Gastrocnemius medialis (tissue), 4 donors: ENCODE measurements around the gene CFAP46.
"Not testable (repeated sequence)": the region's sequence is repeated elsewhere in the genome, so short reads cannot be mapped to it uniquely, and the experiment has no call there.

Experiments used
- POLR2A ChIP-seq, 2 donors: fragments of 450-650 bp; IDR thresholded peaks; one replicate each; pipeline ENCODE4 v1.6.1; 2017; ENCODE audit warnings: antibody characterized with exemption in 2 of 2, mild to moderate bottlenecking in 2 of 2, moderate library complexity in 2 of 2
- TF ChIP-seq, protein P1 (sequence below), 5 experiments: fragments of 450-650 bp in 3 of 5; fragments of 200-600 bp in 2 of 5; sonication (generic) in 2 of 5; IDR thresholded peaks in 4 of 5; conservative IDR thresholded peaks in 1 of 5; 1 replicate in 4 of 5; 2 replicates in 1 of 5; pipeline ENCODE4 v1.5.1; 2016 to 2019; ENCODE audit warnings: antibody characterized with exemption in 5 of 5, mild to moderate bottlenecking in 3 of 5, moderate library complexity in 3 of 5

DNA sequence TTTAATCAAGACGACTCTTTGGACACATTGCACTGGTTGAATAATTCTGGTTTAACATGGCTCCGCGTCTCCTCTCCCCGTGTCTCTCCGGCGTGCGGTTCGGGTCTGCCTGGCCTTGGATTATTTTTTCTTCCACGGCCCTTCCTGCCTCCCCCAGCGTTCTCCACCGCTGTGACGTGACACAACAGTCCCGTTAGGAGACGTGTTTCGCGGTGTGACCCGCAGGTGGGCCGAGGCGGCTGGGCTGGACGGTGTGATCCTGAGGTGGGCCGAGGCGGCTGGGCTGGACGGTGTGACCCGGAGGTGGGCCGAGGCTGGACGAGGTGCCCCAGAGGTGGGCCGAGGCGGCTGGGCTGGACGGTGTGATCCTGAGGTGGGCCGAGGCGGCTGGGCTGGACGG is 144.4 kb downstream of the CFAP46 start:
- TF ChIP-seq, protein P1, sequence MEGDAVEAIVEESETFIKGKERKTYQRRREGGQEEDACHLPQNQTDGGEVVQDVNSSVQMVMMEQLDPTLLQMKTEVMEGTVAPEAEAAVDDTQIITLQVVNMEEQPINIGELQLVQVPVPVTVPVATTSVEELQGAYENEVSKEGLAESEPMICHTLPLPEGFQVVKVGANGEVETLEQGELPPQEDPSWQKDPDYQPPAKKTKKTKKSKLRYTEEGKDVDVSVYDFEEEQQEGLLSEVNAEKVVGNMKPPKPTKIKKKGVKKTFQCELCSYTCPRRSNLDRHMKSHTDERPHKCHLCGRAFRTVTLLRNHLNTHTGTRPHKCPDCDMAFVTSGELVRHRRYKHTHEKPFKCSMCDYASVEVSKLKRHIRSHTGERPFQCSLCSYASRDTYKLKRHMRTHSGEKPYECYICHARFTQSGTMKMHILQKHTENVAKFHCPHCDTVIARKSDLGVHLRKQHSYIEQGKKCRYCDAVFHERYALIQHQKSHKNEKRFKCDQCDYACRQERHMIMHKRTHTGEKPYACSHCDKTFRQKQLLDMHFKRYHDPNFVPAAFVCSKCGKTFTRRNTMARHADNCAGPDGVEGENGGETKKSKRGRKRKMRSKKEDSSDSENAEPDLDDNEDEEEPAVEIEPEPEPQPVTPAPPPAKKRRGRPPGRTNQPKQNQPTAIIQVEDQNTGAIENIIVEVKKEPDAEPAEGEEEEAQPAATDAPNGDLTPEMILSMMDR (IDR thresholded peaks at IDR 0.05 in 4 of 5, conservative IDR thresholded peaks at IDR 0.05 in 1 of 5): not testable (repeated sequence)
- TF ChIP-seq POLR2A (IDR thresholded peaks at IDR 0.05): not testable (repeated sequence)
